Cardiac fibroblast (primary cell): ENCODE results near the gene TRIM60.

Experiments used
- DNase-seq, 2 donors: peaks; one replicate each; pipeline versions ENCODE4 v3.0.0 to v3.0.0-alpha.2; 2010; ENCODE audit warnings: low read depth in 2 of 2
- H3K4me3 ChIP-seq, 2 donors: replicated peaks in 1 of 2; 1 replicate in 1 of 2; 2 replicates in 1 of 2; pipeline ENCODE4 v1.5.1; 2011; ENCODE audit warnings: low read depth in 2 of 2, low read length in 2 of 2, mild to moderate bottlenecking in 2 of 2, moderate library complexity in 1 of 2
- TF ChIP-seq, protein P1 (sequence below): IDR thresholded peaks from one replicate; pipeline ENCODE4 v1.5.1; 2011; ENCODE audit warnings: low read depth, mild to moderate bottlenecking, low read length, inconsistent platforms

The TRIM60 gene

DNA sequence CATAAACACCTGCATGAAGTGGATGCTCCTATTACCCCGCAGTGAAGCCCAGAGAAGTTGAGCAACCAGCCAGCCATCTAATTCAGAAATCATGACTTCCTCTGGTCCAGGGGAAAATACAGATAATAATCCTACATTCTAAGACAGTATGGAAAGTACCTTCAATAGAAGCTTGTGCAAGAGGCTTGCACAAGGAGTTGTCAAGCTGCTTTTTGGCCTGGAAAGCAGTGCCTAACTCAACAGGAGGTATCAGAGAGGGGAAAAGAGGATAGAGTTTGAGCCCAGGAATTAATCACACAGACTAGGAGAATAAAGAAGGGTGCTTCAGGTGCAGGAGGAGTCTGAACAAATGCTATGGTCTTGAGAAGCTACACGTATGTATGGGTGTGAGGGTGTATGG is 54.1 kb downstream of the TRIM60 start:
- DNase-seq: peak; percentile 6 to 32
- no peak overlapping the region for H3K4me3 ChIP-seq
- TF ChIP-seq, protein P1, sequence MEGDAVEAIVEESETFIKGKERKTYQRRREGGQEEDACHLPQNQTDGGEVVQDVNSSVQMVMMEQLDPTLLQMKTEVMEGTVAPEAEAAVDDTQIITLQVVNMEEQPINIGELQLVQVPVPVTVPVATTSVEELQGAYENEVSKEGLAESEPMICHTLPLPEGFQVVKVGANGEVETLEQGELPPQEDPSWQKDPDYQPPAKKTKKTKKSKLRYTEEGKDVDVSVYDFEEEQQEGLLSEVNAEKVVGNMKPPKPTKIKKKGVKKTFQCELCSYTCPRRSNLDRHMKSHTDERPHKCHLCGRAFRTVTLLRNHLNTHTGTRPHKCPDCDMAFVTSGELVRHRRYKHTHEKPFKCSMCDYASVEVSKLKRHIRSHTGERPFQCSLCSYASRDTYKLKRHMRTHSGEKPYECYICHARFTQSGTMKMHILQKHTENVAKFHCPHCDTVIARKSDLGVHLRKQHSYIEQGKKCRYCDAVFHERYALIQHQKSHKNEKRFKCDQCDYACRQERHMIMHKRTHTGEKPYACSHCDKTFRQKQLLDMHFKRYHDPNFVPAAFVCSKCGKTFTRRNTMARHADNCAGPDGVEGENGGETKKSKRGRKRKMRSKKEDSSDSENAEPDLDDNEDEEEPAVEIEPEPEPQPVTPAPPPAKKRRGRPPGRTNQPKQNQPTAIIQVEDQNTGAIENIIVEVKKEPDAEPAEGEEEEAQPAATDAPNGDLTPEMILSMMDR: no peak

DNA sequence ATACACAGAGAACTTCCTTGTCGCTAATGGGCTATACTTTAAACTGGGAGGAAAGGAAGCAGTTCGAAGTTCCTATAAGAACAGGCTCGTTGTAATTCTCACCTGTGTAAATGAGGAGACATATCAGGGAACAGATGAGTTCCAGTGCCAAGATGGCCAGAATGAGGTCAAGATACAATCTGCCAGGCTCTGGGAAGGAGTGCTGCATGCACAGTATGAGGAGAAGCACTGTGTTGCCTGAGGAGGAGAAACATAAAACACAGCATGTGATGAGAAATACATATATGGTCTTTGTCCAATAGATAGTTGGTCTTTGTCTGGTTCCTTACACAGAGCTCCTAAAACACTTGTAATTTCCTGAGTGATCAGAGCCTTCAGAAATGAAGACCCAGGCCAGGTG is 56.6 kb downstream of the TRIM60 start:
- no peak overlapping the region for H3K4me3 ChIP-seq
- TF ChIP-seq, protein P1: no peak
- DNase-seq: no peak
